Keratinocyte (primary cell): ENCODE measurements around the gene TRAPPC10. TPM values are rescaled to one million over a fixed set of nuclear protein-coding genes. Genes with fewer than 3 reads are reported as not detected.

ENCODE experiments used
- DNase-seq: peaks from one replicate; pipeline ENCODE4 v3.0.0-alpha.2; 2011; ENCODE audit warnings: low read depth, missing footprints, low spot score
- FAIRE-seq: peaks from 2 replicates; lab custom pipeline; 2011; peaks lifted over from hg19 to GRCh38; lab: Jason Lieb, UNC
- H2AFZ ChIP-seq: 2 replicates; pipeline ENCODE4 v1.6.0; 2012; ENCODE audit warnings: low read length, control low read depth, inconsistent platforms; ENCODE audit not compliant: control insufficient read depth
- H3K27ac ChIP-seq: 2 replicates; pipeline ENCODE4 v1.5.1; 2011; ENCODE audit warnings: low read length; ENCODE audit not compliant: control insufficient read depth, insufficient read depth
- H3K27me3 ChIP-seq: 3 replicates; pipeline ENCODE4 v1.6.0; 2011; ENCODE audit warnings: low read length; ENCODE audit not compliant: control insufficient read depth, insufficient read depth; ENCODE audit errors: extremely low read depth
- H3K36me3 ChIP-seq, 2 experiments: 2 replicates in 1 of 2; 3 replicates in 1 of 2; pipeline ENCODE4 v1.5.1; 2011; ENCODE audit warnings: low read length in 2 of 2, mild to moderate bottlenecking in 1 of 2; ENCODE audit not compliant: control insufficient read depth in 2 of 2, insufficient read depth in 2 of 2; ENCODE audit errors: extremely low read depth in 1 of 2
- H3K4me1 ChIP-seq: 3 replicates; pipeline ENCODE4 v1.5.1; 2011; ENCODE audit warnings: low read length; ENCODE audit not compliant: control insufficient read depth, insufficient read depth; ENCODE audit errors: extremely low read depth
- H3K4me2 ChIP-seq: 3 replicates; pipeline ENCODE4 v1.6.0; 2011; ENCODE audit warnings: low read depth, low read length; ENCODE audit not compliant: control insufficient read depth, insufficient read depth; ENCODE audit errors: extremely low read depth
- H3K4me3 ChIP-seq, 3 experiments: fragments of 200-600 bp in 1 of 3; sonication (generic) in 1 of 3; 2 replicates in 2 of 3; 3 replicates in 1 of 3; pipeline ENCODE4 v1.5.1; 2011 to 2016; ENCODE audit warnings: low read length in 3 of 3, mild to moderate bottlenecking in 3 of 3, control low read depth in 2 of 3, inconsistent platforms in 1 of 3, low read depth in 1 of 3, mixed read lengths in 1 of 3, mixed run types in 1 of 3, moderate library complexity in 1 of 3; ENCODE audit not compliant: control insufficient read depth in 2 of 3, insufficient read depth in 2 of 3; ENCODE audit errors: extremely low read depth in 1 of 3
- H3K79me2 ChIP-seq: 2 replicates; pipeline ENCODE4 v1.6.0; 2012; ENCODE audit warnings: low read length; ENCODE audit not compliant: control insufficient read depth, insufficient read depth
- H3K9ac ChIP-seq: 3 replicates; pipeline ENCODE4 v1.6.0; 2011; ENCODE audit warnings: low read length; ENCODE audit not compliant: control insufficient read depth, insufficient read depth; ENCODE audit errors: extremely low read depth
- H3K9me1 ChIP-seq: 3 replicates; pipeline ENCODE4 v1.6.0; 2011; ENCODE audit warnings: low read length; ENCODE audit not compliant: control insufficient read depth, insufficient read depth; ENCODE audit errors: extremely low read depth
- H3K9me3 ChIP-seq: 2 replicates; pipeline ENCODE4 v1.5.1; 2012; ENCODE audit warnings: low read depth, low read length; ENCODE audit not compliant: control insufficient read depth
- H4K20me1 ChIP-seq: 3 replicates; pipeline ENCODE4 v1.6.0; 2011; ENCODE audit warnings: low read length; ENCODE audit not compliant: control insufficient read depth, insufficient read depth; ENCODE audit errors: extremely low read depth
- CTCF ChIP-seq, 3 experiments: IDR thresholded peaks in 1 of 3; conservative IDR thresholded peaks in 1 of 3; optimal IDR thresholded peaks in 1 of 3; 2 replicates in 2 of 3; 3 replicates in 1 of 3; pipeline versions ENCODE3 to v1.5.1; 2011; ENCODE audit warnings: low read length in 3 of 3, mild to moderate bottlenecking in 3 of 3, moderate library complexity in 2 of 3, control low read depth in 1 of 3, inconsistent platforms in 1 of 3; ENCODE audit not compliant: insufficient read depth in 2 of 3; ENCODE audit errors: extremely low read depth in 1 of 3
- EZH2 ChIP-seq: IDR thresholded peaks from one replicate; pipeline ENCODE4 v1.6.1; 2012; ENCODE audit warnings: inconsistent platforms, mild to moderate bottlenecking, low read length, moderate library complexity
- dilution Hi-C: fragments of 300-500 bp; cut with MboI; formaldehyde crosslinking; loops from one replicate; pipeline ENCODE4 v1.7.0; 2020; ENCODE audit warnings: low sequenced_read_pairs; ENCODE audit not compliant: extremely low pct_ligation_motif_present
- polyA plus RNA-seq, 5 experiments: library from polyadenylated mRNA; depleted of rRNA in 3 of 5; stranded (reverse) in 3 of 5; stranded (forward) in 1 of 5; unstranded in 1 of 5; fragments of >200 nt; gene quantifications; 1 replicate in 1 of 5; 2 replicates in 3 of 5; 3 replicates in 1 of 5; pipeline versions ENCODE4 v1.2.1 to v1.2.3, GENCODE V29; 2011 to 2012; ENCODE audit warnings: missing spikeins in 2 of 5, low read depth in 1 of 5, low replicate concordance in 1 of 5

TRAPPC10 gene
- polyA plus RNA-seq, 1 donor (not counting 4 experiments of a cell fraction or from before 2014, with no cell fraction given): 21.6 TPM

- Histone ChIP-seq H3K9me1 (no peaks in the 10 kb centered on the region), H3K9ac (no peak overlapping the region), H3K79me2 (no peaks in the 10 kb centered on the region), H4K20me1 (no peaks in the 10 kb centered on the region), H3K9me3 (no peaks in the 10 kb centered on the region), H3K4me1 (no peaks in the 10 kb centered on the region), H3K4me3 (no peak overlapping the region), H3K4me2 (no peak overlapping the region), H3K27me3 (peaks cover 14% of the 10 kb centered on the region), H3K36me3 (no peaks in the 10 kb centered on the region), H2AFZ (no peak overlapping the region), H3K27ac (no peak overlapping the region)
- no peak for DNase-seq
- FAIRE-seq: no peak
- no peak for TF ChIP-seq EZH2
- TF ChIP-seq CTCF (optimal IDR thresholded peaks at IDR 0.05 in 1 of 3, IDR thresholded peaks at IDR 0.05 in 1 of 3, conservative IDR thresholded peaks at IDR 0.05 in 1 of 3; ENCODE audit: extremely low read depth in 1 of 3, insufficient read depth in 2 of 3, low read length in 3 of 3): no peak
- dilution Hi-C loops: no loop called here
Observed at GRCh38 chr21:43994085-43994484, 18.0 kb upstream of the TRAPPC10 start.

GRCh38 chr21:43994646-43995045 is 17.5 kb upstream of the TRAPPC10 start:
- DNase-seq: no peak
- TF ChIP-seq EZH2 (no peak), CTCF (optimal IDR thresholded peaks at IDR 0.05 in 1 of 3, IDR thresholded peaks at IDR 0.05 in 1 of 3, conservative IDR thresholded peaks at IDR 0.05 in 1 of 3; ENCODE audit: extremely low read depth in 1 of 3, insufficient read depth in 2 of 3, low read length in 3 of 3) (no peak)
- H3K4me1 ChIP-seq: no peaks in the 10 kb centered on the region
- H3K4me3 ChIP-seq: no peak overlapping the region
- H3K79me2 ChIP-seq: no peaks in the 10 kb centered on the region
- peaks cover 14% of the 10 kb centered on the region for H3K27me3 ChIP-seq
- H3K27ac ChIP-seq: no peak overlapping the region
- H3K4me2 ChIP-seq: no peak overlapping the region
- no peak overlapping the region for H3K9ac ChIP-seq
- dilution Hi-C loops: no loop called here
- FAIRE-seq: no peak
- no peak overlapping the region for H2AFZ ChIP-seq
- no peaks in the 10 kb centered on the region for H4K20me1 ChIP-seq
- H3K9me1 ChIP-seq: no peaks in the 10 kb centered on the region
- no peaks in the 10 kb centered on the region for H3K9me3 ChIP-seq
- no peaks in the 10 kb centered on the region for H3K36me3 ChIP-seq
